H9 (cell line): ENCODE data around the gene LCE5A. TPM values are rescaled to one million over a fixed set of nuclear protein-coding genes. Genes with fewer than 3 reads are reported as not detected.

ENCODE experiments used
- total RNA-seq: library from RNA; stranded (reverse); gene quantifications from 2 replicates; pipeline ENCODE4 v1.2.1, GENCODE V29; 2021

The LCE5A gene
- total RNA-seq, 1 experiment from 2014 or later: not detected

Other genes with a start within 250 kb of the LCE5A start
- not detected in 2 replicates for gene FLG, start 185.6 kb upstream of the LCE5A start, total RNA-seq
- gene FLG2, start 150.8 kb upstream of the LCE5A start, total RNA-seq: not detected in 2 replicates
- not detected in 2 replicates for gene CRNN, start 96.5 kb upstream of the LCE5A start, total RNA-seq
- gene CRCT1, start 3.7 kb downstream of the LCE5A start, total RNA-seq: not detected in 2 replicates
- gene LCE3E, start 56.0 kb downstream of the LCE5A start, total RNA-seq: not detected in 2 replicates
- gene LCE3D, start 69.7 kb downstream of the LCE5A start, total RNA-seq: not detected in 2 replicates
- not detected in 2 replicates for gene LCE3C, start 89.4 kb downstream of the LCE5A start, total RNA-seq
- gene LCE3B, start 103.0 kb downstream of the LCE5A start, total RNA-seq: not detected in 2 replicates
- not detected in 2 replicates for gene LCE3A, start 112.3 kb downstream of the LCE5A start, total RNA-seq
- not detected in 2 replicates for gene LCE2D, start 152.6 kb downstream of the LCE5A start, total RNA-seq
- gene LCE2C, start 164.5 kb downstream of the LCE5A start, total RNA-seq: not detected in 2 replicates
- not detected in 2 replicates for gene LCE2B, start 175.3 kb downstream of the LCE5A start, total RNA-seq
- gene LCE2A, start 187.5 kb downstream of the LCE5A start, total RNA-seq: not detected in 2 replicates
- not detected in 2 replicates for gene LCE4A, start 197.4 kb downstream of the LCE5A start, total RNA-seq
- not detected in 2 replicates for gene KPRP, start 247.2 kb downstream of the LCE5A start, total RNA-seq